Stomach (tissue), 9 donors: ENCODE results near the gene CLPX. TPM values are rescaled to one million over a fixed set of nuclear protein-coding genes. Genes with fewer than 3 reads are reported as not detected.
"Not testable (repeated sequence)": the region's sequence is repeated elsewhere in the genome, so short reads cannot be mapped to it uniquely, and the experiment has no call there.

ENCODE experiments used
- DNase-seq, 2 donors: peaks; one replicate each; pipeline versions ENCODE4 v3.0.0 to v3.0.0-alpha.2; 2013 to 2019
- H3K27ac ChIP-seq, 5 donors: fragments of 200-600 bp in 4 of 5; sonication (generic) in 4 of 5; one replicate each; pipeline ENCODE4 v1.5.1; 2013 to 2019; ENCODE audit warnings: mild to moderate bottlenecking in 1 of 5, moderate library complexity in 1 of 5
- H3K27me3 ChIP-seq, 3 donors: fragments of 200-600 bp; sonication (generic); one replicate each; pipeline ENCODE4 v1.5.1; 2017 to 2019; ENCODE audit warnings: mixed run types in 1 of 3
- H3K36me3 ChIP-seq, 4 donors: fragments of 200-600 bp; sonication (generic); 1 replicate in 3 of 4; 2 replicates in 1 of 4; pipeline ENCODE4 v1.5.1; 2016 to 2019
- H3K4me1 ChIP-seq, 4 donors: fragments of 200-600 bp; sonication (generic); one replicate each; pipeline ENCODE4 v1.5.1; 2016 to 2019
- H3K4me3 ChIP-seq, 4 donors: fragments of 200-600 bp; sonication (generic) in 3 of 4; one replicate each; pipeline ENCODE4 v1.5.1; 2016 to 2019; ENCODE audit warnings: mild to moderate bottlenecking in 1 of 4
- H3K9me3 ChIP-seq, 4 donors: fragments of 200-600 bp; sonication (generic); one replicate each; pipeline ENCODE4 v1.5.1; 2016 to 2019
- EP300 ChIP-seq: sonication (generic); formaldehyde crosslinking; IDR thresholded peaks from one replicate; pipeline ENCODE4 v1.6.1; 2017; ENCODE audit warnings: antibody characterized with exemption
- POLR2A ChIP-seq, 4 donors: fragments of 450-650 bp; IDR thresholded peaks; one replicate each; pipeline ENCODE4 v1.6.1; 2016; ENCODE audit warnings: antibody characterized with exemption in 4 of 4, control low read depth in 2 of 4, mild to moderate bottlenecking in 1 of 4, moderate library complexity in 1 of 4
- POLR2AphosphoS5 ChIP-seq, 3 donors: sonication (generic); formaldehyde crosslinking; IDR thresholded peaks; one replicate each; pipeline ENCODE4 v1.6.1; 2016; ENCODE audit warnings: antibody characterized with exemption in 3 of 3
- WGBS, 5 donors: extraction: QIAGEN DNeasy Blood & Tissue Kit in 3 of 5; methylation state at CpG; one replicate each; pipeline versions ENCODE4 v1.1.5 to v1.1.7; 2013 to 2018; 5-methylcytosine and 5-hydroxymethylcytosine counted together
- intact Hi-C: fragments of 100-400 bp; cut with DNase I; formaldehyde crosslinking; loops from one replicate; pipeline ENCODE4 v1.15.1; 2023; ENCODE audit warnings: low total_unique reads
- polyA plus RNA-seq, 3 donors: library from polyadenylated mRNA; stranded (reverse); fragments of 200-250 nt; gene quantifications; one replicate each; pipeline ENCODE4 v1.2.3, GENCODE V29; 2013
- total RNA-seq, 5 donors: library from RNA; depleted of rRNA; stranded (reverse); fragments of >200 nt; gene quantifications; one replicate each; pipeline versions ENCODE4 v1.1.0 to v1.2.3, GENCODE V29; 2014 to 2016
- TF ChIP-seq, protein P1 (sequence below), 7 experiments: fragments of 450-650 bp in 4 of 7; fragments of 200-600 bp in 3 of 7; sonication (generic) in 3 of 7; IDR thresholded peaks; one replicate each; pipeline ENCODE4 v1.5.1; 2016 to 2019; ENCODE audit warnings: antibody characterized with exemption in 7 of 7, control low read depth in 2 of 7, mild to moderate bottlenecking in 1 of 7
- donor health status: healthy with polysubstance abuse.
- donor health status: Bipolar disorder and iron deficiency.
- donor health status: healthy.

Gene CLPX
- total and polyA plus RNA-seq, 8 donors, result 11.1 to 121 (median 39.2) TPM

DNA sequence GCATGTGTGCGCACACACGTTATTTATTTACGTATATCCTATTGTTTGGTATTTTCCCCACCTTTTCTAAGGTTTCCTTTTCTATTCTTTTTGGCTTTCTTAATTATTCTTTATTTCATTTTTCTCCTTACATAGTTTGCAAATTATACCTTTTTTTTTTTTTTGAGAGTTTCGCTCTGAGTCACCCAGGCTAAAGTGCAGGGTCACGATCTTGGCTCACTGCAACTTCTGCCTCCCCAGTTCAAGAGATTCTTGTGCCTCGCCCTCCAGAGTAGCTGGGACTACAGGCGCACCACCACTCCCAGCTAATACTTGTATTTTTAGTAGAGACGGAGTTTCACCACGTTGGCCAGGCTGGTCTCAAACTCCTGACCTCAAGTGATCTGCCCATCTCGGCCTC, 46.2 kb upstream of the CLPX start:
- no peak overlapping the region for H3K4me3 ChIP-seq
- intact Hi-C loops, result no loop called here
- H3K4me1 ChIP-seq, result no peaks in the 10 kb centered on the region
- TF ChIP-seq POLR2AphosphoS5 (IDR thresholded peaks at IDR 0.05) (no peak), EP300 (no peak), POLR2A (IDR thresholded peaks at IDR 0.05) (no peak)
- TF ChIP-seq, protein P1, sequence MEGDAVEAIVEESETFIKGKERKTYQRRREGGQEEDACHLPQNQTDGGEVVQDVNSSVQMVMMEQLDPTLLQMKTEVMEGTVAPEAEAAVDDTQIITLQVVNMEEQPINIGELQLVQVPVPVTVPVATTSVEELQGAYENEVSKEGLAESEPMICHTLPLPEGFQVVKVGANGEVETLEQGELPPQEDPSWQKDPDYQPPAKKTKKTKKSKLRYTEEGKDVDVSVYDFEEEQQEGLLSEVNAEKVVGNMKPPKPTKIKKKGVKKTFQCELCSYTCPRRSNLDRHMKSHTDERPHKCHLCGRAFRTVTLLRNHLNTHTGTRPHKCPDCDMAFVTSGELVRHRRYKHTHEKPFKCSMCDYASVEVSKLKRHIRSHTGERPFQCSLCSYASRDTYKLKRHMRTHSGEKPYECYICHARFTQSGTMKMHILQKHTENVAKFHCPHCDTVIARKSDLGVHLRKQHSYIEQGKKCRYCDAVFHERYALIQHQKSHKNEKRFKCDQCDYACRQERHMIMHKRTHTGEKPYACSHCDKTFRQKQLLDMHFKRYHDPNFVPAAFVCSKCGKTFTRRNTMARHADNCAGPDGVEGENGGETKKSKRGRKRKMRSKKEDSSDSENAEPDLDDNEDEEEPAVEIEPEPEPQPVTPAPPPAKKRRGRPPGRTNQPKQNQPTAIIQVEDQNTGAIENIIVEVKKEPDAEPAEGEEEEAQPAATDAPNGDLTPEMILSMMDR (IDR thresholded peaks at IDR 0.05), result no peak
- 89 to 92% (median 90%) methylated on average over 10 of the region's 10 CpGs for WGBS, 5 donors
- DNase-seq, result no peak
- H3K36me3 ChIP-seq, result no peaks in the 10 kb centered on the region
- no peaks in the 10 kb centered on the region for H3K27me3 ChIP-seq
- no peaks in the 10 kb centered on the region for H3K9me3 ChIP-seq
- H3K27ac ChIP-seq, result no peak overlapping the region

DNA sequence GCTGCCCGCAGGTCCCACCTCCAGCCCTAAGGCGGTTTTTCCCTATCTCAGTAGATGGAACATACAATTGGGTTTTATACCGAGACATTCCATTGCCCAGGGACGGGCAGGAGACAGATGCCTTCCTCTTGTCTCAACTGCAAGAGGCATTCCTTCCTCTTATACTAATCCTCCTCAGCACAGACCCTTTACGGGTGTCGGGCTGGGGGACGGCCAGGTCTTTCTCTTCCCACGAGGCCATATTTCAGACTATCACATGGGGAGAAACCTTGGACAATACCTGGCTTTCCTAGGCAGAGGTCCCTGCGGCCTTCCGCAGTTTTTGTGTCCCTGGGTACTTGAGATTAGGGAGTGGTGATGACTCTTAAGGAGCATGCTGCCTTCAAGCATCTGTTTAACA, 41.8 kb upstream of the CLPX start:
- WGBS, 5 donors, result 58 to 80% (median 72%) methylated on average over 4 to 8 of the region's 10 CpGs; no CpG with 5 or more reads in 1 of the 5 donors
- H3K4me1 ChIP-seq, intact Hi-C loops, H3K4me3 ChIP-seq, H3K27ac ChIP-seq, DNase-seq, H3K36me3 ChIP-seq, H3K9me3 ChIP-seq, H3K27me3 ChIP-seq: not testable (repeated sequence)

DNA sequence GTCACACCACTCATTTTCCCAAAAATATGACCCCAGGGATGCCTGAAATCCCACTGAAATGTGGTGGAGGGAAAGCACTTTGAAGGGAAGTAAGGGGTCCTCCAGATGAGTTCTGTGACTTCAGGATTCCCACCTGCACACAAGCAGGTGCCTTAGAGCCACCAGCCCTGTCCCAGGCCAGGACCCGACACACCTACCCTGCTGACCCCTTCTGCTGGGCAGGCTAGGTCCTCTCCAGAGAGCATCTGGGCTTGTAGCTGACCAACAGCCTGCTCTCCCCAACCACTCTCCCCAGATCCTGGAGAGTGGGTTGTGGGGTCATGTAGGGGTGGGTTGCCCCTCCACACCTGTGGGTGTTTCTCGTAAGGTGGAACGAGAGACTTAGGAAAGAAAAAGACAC, 41.1 kb upstream of the CLPX start:
- Histone ChIP-seq H3K27ac (no peak overlapping the region), H3K4me1 (no peaks in the 10 kb centered on the region), H3K27me3 (no peaks in the 10 kb centered on the region), H3K36me3 (no peaks in the 10 kb centered on the region), H3K4me3 (no peak overlapping the region), H3K9me3 (no peaks in the 10 kb centered on the region)
- DNase-seq, result no peak
- 93 to 100% (median 100%) methylated on average over 3 of the region's 3 CpGs for WGBS, 5 donors
- intact Hi-C loops, result no loop called here
- TF ChIP-seq POLR2A (IDR thresholded peaks at IDR 0.05) (no peak), POLR2AphosphoS5 (IDR thresholded peaks at IDR 0.05) (no peak), EP300 (no peak)
- TF ChIP-seq, protein P1 (IDR thresholded peaks at IDR 0.05), result no peak

DNA sequence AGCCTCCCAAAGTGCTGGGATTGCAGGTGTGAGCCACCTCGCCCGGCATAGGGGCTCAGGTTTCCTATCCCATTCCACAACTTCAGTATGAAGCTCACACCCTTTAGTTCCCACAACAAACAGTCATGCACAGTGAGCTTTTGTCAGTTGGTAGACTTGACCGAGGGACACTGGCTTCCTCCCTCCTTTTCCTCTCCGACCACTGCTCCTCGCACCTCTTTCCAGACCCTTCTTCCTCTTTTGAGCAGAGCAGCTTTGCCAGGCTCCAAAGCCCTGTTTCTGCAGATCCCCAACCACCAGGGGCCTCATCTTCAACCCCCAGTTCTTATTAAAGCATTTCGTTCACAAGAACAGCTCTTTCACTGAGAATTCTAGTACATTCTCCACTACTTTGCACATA, 38.9 kb upstream of the CLPX start:
- Histone ChIP-seq H3K36me3 (no peaks in the 10 kb centered on the region), H3K27ac (no peak overlapping the region), H3K27me3 (no peaks in the 10 kb centered on the region), H3K4me1 (no peaks in the 10 kb centered on the region), H3K9me3 (no peaks in the 10 kb centered on the region), H3K4me3 (no peak overlapping the region)
- intact Hi-C loops, result no loop called here
- TF ChIP-seq POLR2A (IDR thresholded peaks at IDR 0.05) (no peak), POLR2AphosphoS5 (IDR thresholded peaks at IDR 0.05) (no peak), EP300 (no peak)
- TF ChIP-seq, protein P1 (IDR thresholded peaks at IDR 0.05), result no peak
- 81 to 91% (median 81%) methylated on average over 6 of the region's 6 CpGs for WGBS, 5 donors
- no peak for DNase-seq

DNA sequence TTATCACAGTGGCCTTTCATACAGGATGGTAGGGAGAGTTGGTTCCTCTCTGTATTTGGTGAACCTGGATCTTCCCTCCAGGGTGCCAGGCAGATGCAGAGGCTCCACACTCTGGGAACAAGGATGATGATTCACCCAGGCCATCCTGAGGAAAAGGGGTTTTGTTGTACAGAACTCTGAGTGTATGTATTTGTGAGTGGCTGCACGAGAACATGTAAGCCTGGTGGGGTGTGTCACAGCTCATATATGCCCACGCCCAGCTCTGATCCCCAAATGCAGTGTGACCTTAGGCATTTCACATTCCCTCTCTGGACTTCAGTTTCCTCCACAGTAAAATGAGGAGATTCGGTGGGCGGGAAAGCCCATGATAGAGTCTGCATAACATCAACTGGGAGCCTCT, 37.7 kb upstream of the CLPX start:
- Histone ChIP-seq H3K4me3 (no peak overlapping the region), H3K9me3 (no peaks in the 10 kb centered on the region), H3K36me3 (no peaks in the 10 kb centered on the region), H3K27me3 (no peaks in the 10 kb centered on the region), H3K4me1 (no peaks in the 10 kb centered on the region), H3K27ac (no peak overlapping the region)
- DNase-seq, result no peak
- TF ChIP-seq POLR2A (IDR thresholded peaks at IDR 0.05) (no peak), EP300 (no peak), POLR2AphosphoS5 (IDR thresholded peaks at IDR 0.05) (no peak)
- TF ChIP-seq, protein P1 (IDR thresholded peaks at IDR 0.05), result no peak
- WGBS, 5 donors, result 83 to 91% (median 88%) methylated on average over 4 of the region's 4 CpGs
- intact Hi-C loops, result no loop called here
